Esophagus muscularis mucosa (tissue), 3 donors: ENCODE measurements around the gene GSTM2.

Experiments
- POLR2AphosphoS5 ChIP-seq, 2 donors: sonication (generic); formaldehyde crosslinking; IDR thresholded peaks; one replicate each; pipeline ENCODE4 v1.6.1; 2017; ENCODE audit warnings: antibody characterized with exemption in 2 of 2
- TF ChIP-seq, protein P1 (sequence below), 3 experiments: fragments of 200-600 bp in 2 of 3; fragments of 450-650 bp in 1 of 3; sonication (generic) in 2 of 3; IDR thresholded peaks; one replicate each; pipeline ENCODE4 v1.5.1; 2017 to 2019; ENCODE audit warnings: antibody characterized with exemption in 3 of 3, mild to moderate bottlenecking in 2 of 3, moderate library complexity in 1 of 3

DNA sequence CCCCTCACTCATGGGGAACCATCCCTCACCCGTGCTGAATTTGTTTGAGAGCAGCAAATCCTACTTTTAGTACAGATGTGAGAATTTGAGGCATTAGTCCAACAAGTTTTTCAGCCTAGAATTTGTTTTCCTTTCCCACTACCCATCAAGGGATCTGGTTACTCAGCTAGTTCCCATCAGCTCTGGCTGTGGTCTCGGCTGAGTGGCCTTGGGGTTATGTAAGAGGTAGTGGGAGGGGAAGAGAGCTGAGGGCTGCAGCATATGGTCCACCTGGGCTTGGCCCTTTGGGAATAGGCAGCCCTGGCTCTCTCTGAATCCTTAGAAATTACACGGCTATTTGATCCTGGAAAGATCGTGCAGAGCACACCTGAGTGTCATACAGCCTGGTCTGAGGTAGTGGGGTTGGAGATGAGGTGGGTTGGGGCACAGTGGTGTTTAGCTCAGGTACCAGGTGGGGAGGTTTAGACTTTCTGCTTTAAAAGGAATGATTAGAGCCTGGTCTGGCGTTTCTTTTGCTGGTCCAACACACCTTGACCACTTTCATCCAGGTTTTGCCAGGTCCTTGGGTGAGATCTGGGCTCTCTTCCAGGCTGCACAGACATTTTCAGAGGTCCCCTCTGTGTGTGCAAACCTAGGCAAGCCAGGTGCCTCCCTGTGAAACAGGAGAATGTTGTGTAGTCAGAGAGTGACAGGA, 7.7 kb upstream of the GSTM2 start:
- TF ChIP-seq, protein P1, sequence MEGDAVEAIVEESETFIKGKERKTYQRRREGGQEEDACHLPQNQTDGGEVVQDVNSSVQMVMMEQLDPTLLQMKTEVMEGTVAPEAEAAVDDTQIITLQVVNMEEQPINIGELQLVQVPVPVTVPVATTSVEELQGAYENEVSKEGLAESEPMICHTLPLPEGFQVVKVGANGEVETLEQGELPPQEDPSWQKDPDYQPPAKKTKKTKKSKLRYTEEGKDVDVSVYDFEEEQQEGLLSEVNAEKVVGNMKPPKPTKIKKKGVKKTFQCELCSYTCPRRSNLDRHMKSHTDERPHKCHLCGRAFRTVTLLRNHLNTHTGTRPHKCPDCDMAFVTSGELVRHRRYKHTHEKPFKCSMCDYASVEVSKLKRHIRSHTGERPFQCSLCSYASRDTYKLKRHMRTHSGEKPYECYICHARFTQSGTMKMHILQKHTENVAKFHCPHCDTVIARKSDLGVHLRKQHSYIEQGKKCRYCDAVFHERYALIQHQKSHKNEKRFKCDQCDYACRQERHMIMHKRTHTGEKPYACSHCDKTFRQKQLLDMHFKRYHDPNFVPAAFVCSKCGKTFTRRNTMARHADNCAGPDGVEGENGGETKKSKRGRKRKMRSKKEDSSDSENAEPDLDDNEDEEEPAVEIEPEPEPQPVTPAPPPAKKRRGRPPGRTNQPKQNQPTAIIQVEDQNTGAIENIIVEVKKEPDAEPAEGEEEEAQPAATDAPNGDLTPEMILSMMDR (IDR thresholded peaks at IDR 0.05) = no peak
- no peak for TF ChIP-seq POLR2AphosphoS5 (IDR thresholded peaks at IDR 0.05)
